ENCODE data around the gene CTAGE1.
A peak's percentile ranks its signal among the peaks of the same experiment; 100 is the strongest.

The CTAGE1 gene

GRCh38 chr18:22434973-22435608 lies 17.4 kb upstream of the CTAGE1 start:
- peak; percentile 88 for DNase-seq (ENCODE audit: low read depth)
- no peak for TF ChIP-seq CTCF (IDR thresholded peaks at IDR 0.05; ENCODE audit: insufficient read depth, low read depth, low read length, missing control alignments)
- no peak overlapping the region for H3K4me3 ChIP-seq (ENCODE audit: low read length)

- H3K4me3 ChIP-seq (ENCODE audit: low read length), result no peak overlapping the region
- no peak for TF ChIP-seq CTCF (IDR thresholded peaks at IDR 0.05; ENCODE audit: insufficient read depth, low read depth, low read length, missing control alignments)
- DNase-seq (ENCODE audit: low read depth), result peak; percentile 55
Observed at GRCh38 chr18:22433956-22434355, 16.2 kb upstream of the CTAGE1 start.

GRCh38 chr18:22432657-22433137 lies 15.0 kb upstream of the CTAGE1 start:
- peak; percentile 95 for DNase-seq (ENCODE audit: low read depth)
- H3K4me3 ChIP-seq (ENCODE audit: low read length), result no peak overlapping the region
- TF ChIP-seq CTCF (IDR thresholded peaks at IDR 0.05; ENCODE audit: insufficient read depth, low read depth, low read length, missing control alignments), result no peak

GRCh38 chr18:22429564-22429963 lies 11.8 kb upstream of the CTAGE1 start:
- H3K4me3 ChIP-seq (ENCODE audit: low read length), result no peak overlapping the region
- DNase-seq (ENCODE audit: low read depth), result no peak
- no peak for TF ChIP-seq CTCF (IDR thresholded peaks at IDR 0.05; ENCODE audit: insufficient read depth, low read depth, low read length, missing control alignments)

GRCh38 chr18:22428672-22429071 lies 11.0 kb upstream of the CTAGE1 start:
- no peak overlapping the region for H3K4me3 ChIP-seq (ENCODE audit: low read length)
- DNase-seq (ENCODE audit: low read depth), result peak; percentile 41
- TF ChIP-seq CTCF (IDR thresholded peaks at IDR 0.05; ENCODE audit: insufficient read depth, low read depth, low read length, missing control alignments), result no peak

GRCh38 chr18:22427822-22428549 lies 10.3 kb upstream of the CTAGE1 start:
- no peak overlapping the region for H3K4me3 ChIP-seq (ENCODE audit: low read length)
- DNase-seq (ENCODE audit: low read depth), result no peak
- no peak for TF ChIP-seq CTCF (IDR thresholded peaks at IDR 0.05; ENCODE audit: insufficient read depth, low read depth, low read length, missing control alignments)

Measured in epithelial cell of esophagus (primary cell).